SKM-1 (cell line): ENCODE data around the gene ZBTB47.

Experiments used
- DNase-seq: peaks from one replicate; lab custom pipeline; 2025; ENCODE audit not compliant: unreplicated experiment; lab: John Stamatoyannopoulos, UW

The ZBTB47 gene

GRCh38 chr3:42665050-42665878, 11.8 kb downstream of the ZBTB47 start:
- no peak for DNase-seq

DNA sequence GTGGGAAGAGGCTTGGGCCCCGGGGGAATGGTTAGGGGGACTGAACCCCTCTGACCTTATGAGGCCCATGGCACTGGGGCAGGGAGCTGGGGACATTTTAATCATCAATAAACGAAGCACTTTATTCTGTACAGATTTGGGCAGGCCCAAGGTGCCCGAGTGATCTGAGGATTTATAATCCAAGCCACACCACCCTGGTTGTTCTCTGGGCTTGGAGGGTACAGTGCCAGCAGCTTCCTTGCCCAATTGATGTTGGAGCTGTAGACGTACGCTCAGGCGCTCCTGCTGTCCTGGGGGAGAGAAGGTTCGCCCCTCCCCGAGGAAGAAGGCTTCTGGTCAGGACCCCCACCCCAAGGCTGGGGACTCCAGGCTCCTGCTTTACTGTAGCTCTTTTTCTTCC, 12.5 kb downstream of the ZBTB47 start:
- no peak for DNase-seq

GRCh38 chr3:42666577-42666998, 13.1 kb downstream of the ZBTB47 start:
- DNase-seq, result no peak

DNA sequence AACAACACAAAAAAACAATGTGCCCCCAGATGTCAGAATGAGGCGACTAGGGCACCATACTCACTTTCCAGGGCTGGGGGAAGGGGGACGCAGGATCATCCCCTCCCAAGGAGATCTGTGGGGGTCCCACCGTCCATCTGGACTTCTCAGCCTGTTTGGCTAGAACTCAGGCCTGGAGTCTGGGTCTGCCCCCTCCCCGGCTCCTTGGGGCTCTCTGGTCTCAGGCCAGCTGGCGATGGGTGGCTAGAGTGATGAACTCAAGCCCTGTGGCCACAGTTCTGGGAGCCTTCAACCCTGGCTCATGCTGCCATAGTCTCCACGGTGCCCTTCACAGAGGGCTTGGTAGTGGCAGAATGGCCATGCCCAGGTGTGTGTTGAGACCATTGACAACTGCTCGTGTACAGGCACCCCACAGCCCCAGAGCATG, 13.6 kb downstream of the ZBTB47 start:
- no peak for DNase-seq

- DNase-seq, result no peak
Measured at GRCh38 chr3:42667523-42668412, 14.3 kb downstream of the ZBTB47 start.

DNA sequence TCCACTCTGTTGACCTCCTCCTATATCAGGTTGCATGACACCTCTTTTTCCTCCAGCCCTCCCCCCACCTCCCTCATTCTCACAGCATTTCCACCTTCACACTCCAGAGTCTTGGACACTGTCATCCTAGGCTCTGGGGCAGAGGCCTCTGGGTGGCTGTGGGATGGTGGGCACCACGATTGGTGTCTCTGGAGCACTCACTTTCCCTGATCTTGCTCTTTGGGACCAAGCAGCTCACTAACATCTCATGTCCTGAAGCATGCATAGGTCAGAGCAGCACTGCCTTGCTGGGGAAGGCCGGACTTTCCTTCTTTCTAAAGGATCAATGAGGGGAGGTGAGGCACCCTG, 14.9 kb downstream of the ZBTB47 start:
- DNase-seq, result no peak

- DNase-seq, result no peak
Measured at GRCh38 chr3:42668793-42669217, 15.3 kb downstream of the ZBTB47 start.

- DNase-seq, result no peak
Measured at GRCh38 chr3:42670051-42670576, 16.6 kb downstream of the ZBTB47 start.

GRCh38 chr3:42670670-42671069, 17.2 kb downstream of the ZBTB47 start:
- no peak for DNase-seq

GRCh38 chr3:42672515-42672914, 19.0 kb downstream of the ZBTB47 start:
- DNase-seq, result no peak

DNA sequence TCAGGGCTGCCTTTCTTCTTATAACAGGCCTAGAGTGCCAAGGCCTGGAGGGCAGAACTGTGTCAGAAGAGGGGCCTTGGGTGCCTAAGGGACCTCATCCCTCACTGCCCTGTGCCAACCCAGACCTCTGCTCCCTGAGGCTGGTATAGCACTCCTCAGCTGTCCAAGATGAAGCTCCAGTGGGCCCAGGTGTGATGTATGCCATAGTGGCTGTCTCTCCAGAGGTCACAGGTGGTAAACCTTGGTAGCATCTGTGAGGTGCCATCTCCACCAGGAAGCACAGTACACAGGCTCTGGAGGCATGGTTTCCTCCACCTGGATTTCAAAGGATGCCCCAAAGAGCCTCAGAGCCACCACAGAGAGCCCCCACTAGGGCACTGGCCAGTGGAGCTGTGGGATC, 19.6 kb downstream of the ZBTB47 start:
- DNase-seq, result no peak

- no peak for DNase-seq
Measured at GRCh38 chr3:42674146-42674545, 20.6 kb downstream of the ZBTB47 start.

- no peak for DNase-seq
Measured at GRCh38 chr3:42675909-42676308, 22.4 kb downstream of the ZBTB47 start.

GRCh38 chr3:42678447-42678846, 24.9 kb downstream of the ZBTB47 start:
- no peak for DNase-seq

- no peak for DNase-seq
Measured at GRCh38 chr3:42680271-42680670, 26.8 kb downstream of the ZBTB47 start.

- no peak for DNase-seq
Measured at GRCh38 chr3:42680806-42681205, 27.3 kb downstream of the ZBTB47 start.

GRCh38 chr3:42681361-42682038, 28.0 kb downstream of the ZBTB47 start:
- DNase-seq, result no peak

DNA sequence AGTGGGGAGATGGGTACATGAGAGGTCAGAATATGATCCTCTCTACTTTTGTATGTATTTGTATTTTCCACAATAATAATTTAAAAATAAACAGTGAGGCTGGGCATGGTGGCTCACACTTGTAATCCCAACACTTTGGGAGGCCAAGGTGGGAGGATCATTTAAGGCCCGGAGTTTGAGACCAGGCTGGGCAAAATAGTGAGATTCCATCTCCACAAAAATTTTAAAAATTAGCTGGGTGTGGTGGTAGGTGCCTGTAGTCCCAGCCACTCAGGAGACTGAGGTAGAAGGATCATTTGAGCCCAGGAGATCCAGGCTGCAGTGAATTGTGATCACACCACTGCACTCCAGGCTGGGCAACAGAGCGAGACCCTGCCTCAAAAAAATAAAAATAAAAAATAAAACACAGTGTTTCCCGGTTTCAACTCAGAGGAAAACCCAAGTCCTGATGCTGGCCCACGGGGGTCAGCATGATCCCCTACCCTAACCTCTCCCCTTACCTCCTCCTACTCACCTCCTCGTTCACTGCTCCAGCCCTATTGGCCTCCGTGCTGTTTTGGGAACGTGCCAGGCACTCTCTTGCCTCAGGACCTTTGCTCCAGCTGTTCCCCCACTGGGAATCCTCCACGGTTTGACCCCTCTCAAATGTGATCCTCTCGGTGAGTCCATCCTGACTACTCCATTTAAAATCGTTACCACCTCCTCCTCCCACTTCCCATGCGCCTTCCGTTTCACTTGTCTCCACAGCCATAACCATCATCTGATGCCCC, 29.0 kb downstream of the ZBTB47 start:
- DNase-seq, result no peak

- DNase-seq, result no peak
Measured at GRCh38 chr3:42683875-42684598, 30.5 kb downstream of the ZBTB47 start.
